GM12878 (cell line): ENCODE results near the gene FAM151A. TPM values are rescaled to one million over a fixed set of nuclear protein-coding genes. Genes with fewer than 3 reads are reported as not detected.

ENCODE experiments used
- ATAC-seq: fragments of 200-7000 bp; cut with Tn5 transposase; 3 replicates; pipeline ENCODE4 v1.9.1; 2020; ENCODE audit warnings: mild to moderate bottlenecking, moderate library complexity
- BruUV-seq: library from RNA; stranded (reverse); fragments of 400-500 nt; replicated peaks from 2 replicates; lab custom pipeline; 2021; lab: Mats Ljungman, UMichigan
- CTCF ChIA-PET: fragments of 300-600 bp; sonication (Branson Sonifier 250); formaldehyde crosslinking; extraction: SDS; loops from one replicate; lab custom pipeline; 2021; ENCODE audit warnings: inconsistent platforms; lab: Yijun Ruan, JAX
- POLR2A ChIA-PET: fragments of 350-600 bp; formaldehyde crosslinking; extraction: SDS; loops from one replicate; lab custom pipeline; 2021; ENCODE audit warnings: inconsistent platforms; lab: Charles Lee
- RAD21 ChIA-PET: fragments of 300-600 bp; sonication (Branson Sonifier 250); formaldehyde crosslinking; loops from one replicate; lab custom pipeline; 2023; ENCODE audit warnings: antibody characterized with exemption; ENCODE audit not compliant: unreplicated experiment; lab: Charles Lee
- SMC1A ChIA-PET: fragments of 300-600 bp; sonication (Branson Sonifier 250); formaldehyde crosslinking; loops from one replicate; lab custom pipeline; 2023; ENCODE audit not compliant: unreplicated experiment, uncharacterized antibody; lab: Charles Lee
- DNase-seq: peaks from one replicate; pipeline ENCODE4 v3.0.0-alpha.2; 2011; ENCODE audit warnings: low read depth, low spot score
- FAIRE-seq: peaks from 3 replicates; lab custom pipeline; 2011; peaks lifted over from hg19 to GRCh38; lab: Jason Lieb, UNC
- H2AFZ ChIP-seq: 2 replicates; pipeline ENCODE4 v1.6.0; 2011; ENCODE audit warnings: low read depth, low read length, control low read depth; ENCODE audit not compliant: control insufficient read depth
- H3K27ac ChIP-seq: 2 replicates; pipeline ENCODE4 v1.5.1; 2011; ENCODE audit warnings: control low read depth; ENCODE audit not compliant: control insufficient read depth, insufficient read depth
- H3K27me3 ChIP-seq, 2 experiments: replicated peaks in 1 of 2; 2 replicates each; pipeline versions ENCODE4 v1.6.0 to v1.6.1; 2011; ENCODE audit warnings: low read length in 1 of 2; ENCODE audit not compliant: control insufficient read depth in 2 of 2, insufficient read depth in 2 of 2
- H3K36me3 ChIP-seq, 2 experiments: 2 replicates each; pipeline ENCODE4 v1.5.1; 2011; ENCODE audit warnings: low read length in 1 of 2; ENCODE audit not compliant: control insufficient read depth in 2 of 2, insufficient read depth in 2 of 2
- H3K4me1 ChIP-seq: 2 replicates; pipeline ENCODE4 v1.6.1; 2011; ENCODE audit warnings: mild to moderate bottlenecking, low read length, moderate library complexity, mixed read lengths; ENCODE audit not compliant: control insufficient read depth, insufficient read depth
- H3K4me2 ChIP-seq: 2 replicates; pipeline ENCODE4 v1.6.0; 2011; ENCODE audit warnings: control low read depth; ENCODE audit not compliant: control insufficient read depth, insufficient read depth
- H3K4me3 ChIP-seq: fragments of 200-600 bp; sonication (generic); 2 replicates; pipeline ENCODE4 v1.5.1; 2016
- H3K79me2 ChIP-seq: 2 replicates; pipeline ENCODE4 v1.6.0; 2011; ENCODE audit warnings: low read length; ENCODE audit not compliant: control insufficient read depth, insufficient read depth
- H3K9ac ChIP-seq: 2 replicates; pipeline ENCODE4 v1.8.0; 2011; ENCODE audit warnings: low read length, control low read depth, mixed read lengths; ENCODE audit not compliant: control insufficient read depth, insufficient read depth
- H3K9me3 ChIP-seq: replicated peaks from 3 replicates; pipeline ENCODE4 v1.5.1; 2011; ENCODE audit warnings: mild to moderate bottlenecking, low read length; ENCODE audit not compliant: control insufficient read depth, insufficient read depth
- H4K20me1 ChIP-seq: 2 replicates; pipeline ENCODE4 v1.6.0; 2011; ENCODE audit not compliant: control insufficient read depth, insufficient read depth
- ATF7 ChIP-seq: fragments of 450-650 bp; IDR thresholded peaks from 2 replicates; pipeline ENCODE4 v1.6.1; 2016; ENCODE audit warnings: low read depth, mild to moderate bottlenecking
- BCL11A ChIP-seq: IDR thresholded peaks from 2 replicates; pipeline ENCODE4 v1.6.1; 2011; ENCODE audit warnings: low read depth, low read length
- CBFB ChIP-seq: IDR thresholded peaks from 2 replicates; pipeline ENCODE4 v1.6.1; 2016; ENCODE audit warnings: antibody characterized with exemption, low read depth
- DPF2 ChIP-seq: fragments of 450-650 bp; IDR thresholded peaks from 2 replicates; pipeline ENCODE4 v1.6.1; 2017; ENCODE audit warnings: mild to moderate bottlenecking
- HCFC1 ChIP-seq: fragments of 150-350 bp; IDR thresholded peaks from 2 replicates; pipeline ENCODE4 v1.6.1; 2014; ENCODE audit warnings: low read length
- HDAC6 ChIP-seq: fragments of 200-600 bp; sonication (generic); IDR thresholded peaks from one replicate; pipeline ENCODE4 v1.8.0; 2017; ENCODE audit warnings: antibody characterized with exemption; ENCODE audit not compliant: unreplicated experiment
- PAX5 ChIP-seq: IDR thresholded peaks from 2 replicates; pipeline ENCODE4 v1.6.1; 2011; ENCODE audit warnings: low read depth, low read length, borderline replicate concordance
- RUNX3 ChIP-seq: IDR thresholded peaks from 2 replicates; pipeline ENCODE4 v1.6.1; 2012; ENCODE audit warnings: low read length, inconsistent platforms
- SMAD1 ChIP-seq: fragments of 450-650 bp; IDR thresholded peaks from 2 replicates; pipeline ENCODE4 v1.6.1; 2018; ENCODE audit warnings: mild to moderate bottlenecking, low read depth; ENCODE audit not compliant: partially characterized antibody
- SREBF1 ChIP-seq: IDR thresholded peaks from 2 replicates; pipeline ENCODE4 v1.6.1; 2012; ENCODE audit warnings: mild to moderate bottlenecking, low read length
- SRF ChIP-seq, 2 experiments: IDR thresholded peaks; 2 replicates each; pipeline ENCODE4 v1.6.1; 2011; ENCODE audit warnings: low read depth in 2 of 2, low read length in 2 of 2, mild to moderate bottlenecking in 1 of 2, moderate library complexity in 1 of 2
- TARDBP ChIP-seq: IDR thresholded peaks from 2 replicates; pipeline ENCODE4 v1.6.1; 2016; ENCODE audit warnings: borderline replicate concordance
- YY1 ChIP-seq: IDR thresholded peaks from 2 replicates; pipeline ENCODE4 v1.6.1; 2011; ENCODE audit warnings: low read depth, mild to moderate bottlenecking, low read length
- ZNF384 ChIP-seq: IDR thresholded peaks from 2 replicates; pipeline ENCODE4 v1.6.1; 2012; ENCODE audit warnings: low read depth, mild to moderate bottlenecking, low read length, improper control_type of control experiment, borderline replicate concordance
- WGBS: methylation state at CpG from one replicate; pipeline ENCODE4 v1.1.6; 2016; ENCODE audit warnings: low lambda C conversion rate; ENCODE audit not compliant: insufficient replicate concordance, insufficient coverage; ENCODE audit errors: missing lambda C conversion rate; 5-methylcytosine and 5-hydroxymethylcytosine counted together
- in situ Hi-C: fragments of 300-500 bp; cut with MboI; formaldehyde crosslinking; loops from 9 replicates; pipeline ENCODE4 v1.14.3; 2018; ENCODE audit warnings: mixed read lengths
- intact Hi-C: fragments of 100-400 bp; cut with micrococcal nuclease; formaldehyde crosslinking; loops from one replicate; pipeline ENCODE4 v1.14.2; 2022; ENCODE audit not compliant: unreplicated experiment
- polyA plus RNA-seq, 11 experiments: library from polyadenylated mRNA; depleted of rRNA in 4 of 11; unstranded in 6 of 11; stranded (reverse) in 5 of 11; fragments of >200 nt; fragmentation: Nextera tagmentation in 4 of 11; fragmentation: Illumina TruSeq in 1 of 11; extraction: Ambion mirVana in 4 of 11; extraction: Trizol in 1 of 11; gene quantifications; 1 replicate in 1 of 11; 2 replicates in 10 of 11; pipeline versions ENCODE4 v1.2.1 to v1.2.3, GENCODE V29; 2011 to 2016; ENCODE audit warnings: inconsistent platforms in 2 of 11, missing spikeins in 2 of 11, low read depth in 1 of 11
- total RNA-seq, 4 experiments: library from RNA; depleted of rRNA in 3 of 4; stranded (reverse); fragments of >200 nt in 3 of 4; fragmentation: Illumina TruSeq in 1 of 4; extraction: Trizol in 1 of 4; gene quantifications; 2 replicates each; pipeline versions ENCODE4 v1.2.1 to v1.2.3, GENCODE V29; 2013 to 2021
- TF ChIP-seq, protein P1 (sequence below): fragments of 450-650 bp; formaldehyde crosslinking; IDR thresholded peaks from 2 replicates; pipeline ENCODE4 v1.4.0; 2020; ENCODE audit warnings: mild to moderate bottlenecking, moderate library complexity
- TF ChIP-seq, protein P2 (sequence below), 3 experiments: IDR thresholded peaks in 2 of 3; conservative IDR thresholded peaks in 1 of 3; 2 replicates each; pipeline ENCODE4 v1.5.1; 2011; ENCODE audit warnings: low read depth in 3 of 3, low read length in 3 of 3, mild to moderate bottlenecking in 3 of 3, control low read depth in 2 of 3, moderate library complexity in 2 of 3, inconsistent platforms in 1 of 3, mixed read lengths in 1 of 3; ENCODE audit not compliant: control insufficient read depth in 2 of 3, insufficient read depth in 1 of 3; ENCODE audit errors: extremely low read depth in 1 of 3

Gene FAM151A
- total and polyA plus RNA-seq, 10 of the 15 experiments (the other 5 are each of a cell fraction or from before 2014, with no cell fraction given): 0.09 to 0.34 (median 0.14) TPM; not detected in 5

DNA sequence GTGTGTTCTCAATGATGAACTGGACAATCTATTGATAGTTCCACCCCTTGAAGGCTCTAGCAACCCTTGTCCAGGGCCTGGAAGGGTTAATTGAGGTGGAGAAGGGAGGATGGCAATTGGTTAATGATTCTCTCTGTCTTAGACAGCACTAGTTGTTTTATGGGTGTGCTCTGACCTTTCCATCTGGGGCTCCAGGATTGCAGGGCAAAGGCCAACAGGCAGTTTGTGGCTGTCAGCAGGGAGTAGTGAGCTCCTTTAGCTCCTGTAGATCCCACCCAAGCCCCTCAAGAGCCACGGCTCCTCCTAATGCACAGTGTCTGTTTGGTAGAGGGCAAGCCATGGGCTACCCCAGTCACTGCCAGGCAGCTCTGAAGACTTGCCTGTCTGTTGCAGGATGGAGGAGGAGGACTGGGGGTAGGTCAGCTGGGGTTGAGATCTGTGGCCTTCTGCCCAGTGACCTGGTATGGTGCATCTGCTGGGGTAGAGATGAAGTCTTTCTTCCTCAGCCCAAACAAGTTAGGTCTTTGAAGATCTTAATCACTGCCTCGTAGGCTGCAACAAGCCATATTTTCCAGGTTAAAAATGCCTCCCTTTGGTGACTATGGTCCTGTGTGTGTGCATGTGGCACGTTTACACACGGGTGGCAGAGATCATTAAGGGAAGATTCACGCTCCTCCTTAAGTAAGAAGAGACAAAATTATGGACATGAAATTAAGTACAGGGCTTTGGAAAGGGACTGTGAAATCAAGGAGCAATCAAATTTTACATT is 26.0 kb upstream of the FAM151A start (continued):
- TF ChIP-seq, protein P1, sequence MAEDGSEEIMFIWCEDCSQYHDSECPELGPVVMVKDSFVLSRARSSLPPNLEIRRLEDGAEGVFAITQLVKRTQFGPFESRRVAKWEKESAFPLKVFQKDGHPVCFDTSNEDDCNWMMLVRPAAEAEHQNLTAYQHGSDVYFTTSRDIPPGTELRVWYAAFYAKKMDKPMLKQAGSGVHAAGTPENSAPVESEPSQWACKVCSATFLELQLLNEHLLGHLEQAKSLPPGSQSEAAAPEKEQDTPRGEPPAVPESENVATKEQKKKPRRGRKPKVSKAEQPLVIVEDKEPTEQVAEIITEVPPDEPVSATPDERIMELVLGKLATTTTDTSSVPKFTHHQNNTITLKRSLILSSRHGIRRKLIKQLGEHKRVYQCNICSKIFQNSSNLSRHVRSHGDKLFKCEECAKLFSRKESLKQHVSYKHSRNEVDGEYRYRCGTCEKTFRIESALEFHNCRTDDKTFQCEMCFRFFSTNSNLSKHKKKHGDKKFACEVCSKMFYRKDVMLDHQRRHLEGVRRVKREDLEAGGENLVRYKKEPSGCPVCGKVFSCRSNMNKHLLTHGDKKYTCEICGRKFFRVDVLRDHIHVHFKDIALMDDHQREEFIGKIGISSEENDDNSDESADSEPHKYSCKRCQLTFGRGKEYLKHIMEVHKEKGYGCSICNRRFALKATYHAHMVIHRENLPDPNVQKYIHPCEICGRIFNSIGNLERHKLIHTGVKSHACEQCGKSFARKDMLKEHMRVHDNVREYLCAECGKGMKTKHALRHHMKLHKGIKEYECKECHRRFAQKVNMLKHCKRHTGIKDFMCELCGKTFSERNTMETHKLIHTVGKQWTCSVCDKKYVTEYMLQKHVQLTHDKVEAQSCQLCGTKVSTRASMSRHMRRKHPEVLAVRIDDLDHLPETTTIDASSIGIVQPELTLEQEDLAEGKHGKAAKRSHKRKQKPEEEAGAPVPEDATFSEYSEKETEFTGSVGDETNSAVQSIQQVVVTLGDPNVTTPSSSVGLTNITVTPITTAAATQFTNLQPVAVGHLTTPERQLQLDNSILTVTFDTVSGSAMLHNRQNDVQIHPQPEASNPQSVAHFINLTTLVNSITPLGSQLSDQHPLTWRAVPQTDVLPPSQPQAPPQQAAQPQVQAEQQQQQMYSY (CRISPR knock-in tag): no peak
- TF ChIP-seq SRF (IDR thresholded peaks at IDR 0.05; ENCODE audit: low read depth in 2 of 2, low read length in 2 of 2) (no peak), DPF2 (no peak), BCL11A (no peak), CBFB (no peak), SMAD1 (no peak)

DNA sequence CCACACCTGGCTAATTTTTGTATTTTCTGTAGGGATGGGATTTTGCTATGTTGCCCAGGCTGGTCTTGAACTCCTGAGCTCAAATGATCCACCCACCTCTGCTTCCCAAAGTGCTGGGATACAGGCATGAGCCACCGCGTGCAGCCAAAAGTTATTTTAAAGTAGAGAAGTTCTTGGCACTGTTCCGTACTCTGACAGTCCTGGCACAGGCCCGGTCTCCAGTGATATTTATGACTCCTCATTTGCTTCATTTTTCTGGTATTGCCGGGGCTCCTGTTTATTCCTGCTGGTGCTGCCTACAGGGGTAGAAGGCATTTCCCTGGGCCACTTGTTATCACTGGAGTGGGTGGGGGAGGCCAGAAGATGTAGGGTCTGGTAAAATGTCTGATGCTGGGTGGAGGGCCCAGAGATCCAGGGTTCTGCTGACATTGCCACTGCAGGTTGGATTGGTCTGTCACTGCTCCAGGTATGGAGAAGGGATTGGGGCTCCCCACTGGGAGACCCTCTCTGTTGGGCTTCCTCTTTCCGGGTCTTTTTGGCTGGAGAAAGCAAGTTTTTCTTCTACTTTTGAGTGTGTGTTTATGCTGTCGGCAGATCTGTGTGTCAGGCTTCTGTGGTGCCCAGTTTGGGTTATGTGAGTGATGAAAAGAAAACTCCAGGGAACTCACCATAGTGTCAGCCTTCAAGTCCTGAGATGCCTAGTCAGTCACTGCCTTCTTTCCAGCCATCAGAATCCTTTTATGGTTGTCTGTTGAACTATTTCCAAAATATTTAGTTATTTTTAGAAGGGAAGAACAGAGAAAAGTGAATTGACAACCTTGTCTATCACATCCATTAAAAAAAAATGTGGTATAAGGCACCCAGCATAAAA is 22.7 kb upstream of the FAM151A start:
- FAIRE-seq: no peak
- TF ChIP-seq ZNF384: no peak
- no peak for TF ChIP-seq YY1
- TF ChIP-seq, protein P2, sequence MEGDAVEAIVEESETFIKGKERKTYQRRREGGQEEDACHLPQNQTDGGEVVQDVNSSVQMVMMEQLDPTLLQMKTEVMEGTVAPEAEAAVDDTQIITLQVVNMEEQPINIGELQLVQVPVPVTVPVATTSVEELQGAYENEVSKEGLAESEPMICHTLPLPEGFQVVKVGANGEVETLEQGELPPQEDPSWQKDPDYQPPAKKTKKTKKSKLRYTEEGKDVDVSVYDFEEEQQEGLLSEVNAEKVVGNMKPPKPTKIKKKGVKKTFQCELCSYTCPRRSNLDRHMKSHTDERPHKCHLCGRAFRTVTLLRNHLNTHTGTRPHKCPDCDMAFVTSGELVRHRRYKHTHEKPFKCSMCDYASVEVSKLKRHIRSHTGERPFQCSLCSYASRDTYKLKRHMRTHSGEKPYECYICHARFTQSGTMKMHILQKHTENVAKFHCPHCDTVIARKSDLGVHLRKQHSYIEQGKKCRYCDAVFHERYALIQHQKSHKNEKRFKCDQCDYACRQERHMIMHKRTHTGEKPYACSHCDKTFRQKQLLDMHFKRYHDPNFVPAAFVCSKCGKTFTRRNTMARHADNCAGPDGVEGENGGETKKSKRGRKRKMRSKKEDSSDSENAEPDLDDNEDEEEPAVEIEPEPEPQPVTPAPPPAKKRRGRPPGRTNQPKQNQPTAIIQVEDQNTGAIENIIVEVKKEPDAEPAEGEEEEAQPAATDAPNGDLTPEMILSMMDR (IDR thresholded peaks at IDR 0.05 in 2 of 3, conservative IDR thresholded peaks at IDR 0.05 in 1 of 3; ENCODE audit: control insufficient read depth in 2 of 3, extremely low read depth in 1 of 3, insufficient read depth in 1 of 3, low read depth in 3 of 3, low read length in 3 of 3): no peak
- no peak for TF ChIP-seq RUNX3
- TF ChIP-seq PAX5: no peak
- TF ChIP-seq HDAC6: no peak
- no peak for TF ChIP-seq SREBF1
- TF ChIP-seq TARDBP: no peak
- no peak for TF ChIP-seq HCFC1
- no peak for TF ChIP-seq ATF7

More for the DNA sequence above, 22.7 kb upstream of the FAM151A start:
- H3K27me3 ChIP-seq: no peaks in the 10 kb centered on the region
- POLR2A ChIA-PET: no interaction called here
- DNase-seq (no peak), ATAC-seq (no peak)
- no peaks in the 10 kb centered on the region; the same call in 2 of the 3 replicates for H3K9me3 ChIP-seq
- intact Hi-C loops (no loop called here), in situ Hi-C loops (no loop called here)
- RAD21 ChIA-PET: no interaction called here
- no peaks in the 10 kb centered on the region for H3K79me2 ChIP-seq
- H3K4me3 ChIP-seq: no peak overlapping the region
- SMC1A ChIA-PET: interaction anchor here (1.0 kb wide), 1 partner anchor 276 kb away, joined by 3 read pairs; no protein-coding TSS in a partner anchor
- H3K4me2 ChIP-seq: no peak overlapping the region
- H3K4me1 ChIP-seq: no peaks in the 10 kb centered on the region
- 48% methylated on average over 7 of the region's 7 CpGs for WGBS
- no TSS peak for BruUV-seq
- no peak overlapping the region for H3K9ac ChIP-seq
- no peak overlapping the region for H2AFZ ChIP-seq
- CTCF ChIA-PET: no interaction called here
- H3K27ac ChIP-seq: no peak overlapping the region
- H3K36me3 ChIP-seq: no peaks in the 10 kb centered on the region
- H4K20me1 ChIP-seq: no peaks in the 10 kb centered on the region
